Ovary (tissue), 3 donors: ENCODE data around the gene DACH1.

Experiments used
- CTCF ChIP-seq, 3 donors: fragments of 450-650 bp in 2 of 3; fragments of 200-600 bp in 1 of 3; IDR thresholded peaks; one replicate each; pipeline versions ENCODE4 v1.5.1 to v1.8.0; 2016 to 2022; ENCODE audit warnings: antibody characterized with exemption in 3 of 3, mild to moderate bottlenecking in 1 of 3
- EP300 ChIP-seq: sonication (generic); formaldehyde crosslinking; IDR thresholded peaks from one replicate; pipeline ENCODE4 v1.6.1; 2017; ENCODE audit warnings: antibody characterized with exemption
- POLR2A ChIP-seq: fragments of 450-650 bp; IDR thresholded peaks from one replicate; pipeline ENCODE4 v1.6.1; 2017; ENCODE audit warnings: antibody characterized with exemption, mild to moderate bottlenecking, moderate library complexity
- donor health status: DM: no; HTN: no; CAD: no.

DNA sequence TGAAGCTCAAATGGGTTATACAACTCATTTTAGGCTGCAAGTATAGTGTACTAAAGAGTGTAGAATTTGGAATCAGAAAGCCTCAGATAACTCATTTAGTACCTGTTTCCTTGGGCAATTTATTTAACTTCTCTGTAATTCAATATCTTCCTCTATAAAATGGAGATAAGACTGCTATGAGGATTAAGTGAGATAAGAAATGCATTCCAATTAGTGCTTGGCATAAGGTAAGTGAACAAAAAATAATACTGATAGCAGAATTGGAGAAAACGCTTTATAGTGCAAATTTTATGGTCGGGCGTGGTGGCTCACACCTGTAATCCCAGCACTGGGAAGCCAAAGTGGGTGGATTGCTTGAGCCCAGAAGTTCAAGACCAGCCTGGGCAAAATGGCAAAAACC is 25.0 kb downstream of the DACH1 start:
- no peak for TF ChIP-seq CTCF (IDR thresholded peaks at IDR 0.05)
- no peak for TF ChIP-seq EP300
- TF ChIP-seq POLR2A, result no peak
